Activated T-cell treated with anti-CD3 and anti-CD28 coated beads, Interleukin-2, amount 50 U/mL, for 72 hours (primary cell): ENCODE results near the gene TIAM1. TPM values are rescaled to one million over a fixed set of nuclear protein-coding genes. Genes with fewer than 3 reads are reported as not detected.

ENCODE experiments used
- ATAC-seq, 2 donors: fragments of 150-1000 bp; cut with Tn5 transposase; replicated peaks in 1 of 2; 2 replicates each; pipeline ENCODE4 v1.10.0; 2021; ENCODE audit warnings: moderate library complexity in 2 of 2, mild to moderate bottlenecking in 1 of 2
- DNase-seq, 2 donors: peaks; one replicate each; pipeline ENCODE4 v3.0.0; 2021 to 2022; ENCODE audit warnings: mixed read lengths in 1 of 2
- H3K27ac Mint-ChIP-seq: one replicate; pipeline ENCODE4 v1.8.0; 2022; ENCODE audit warnings: mild to moderate bottlenecking, moderate library complexity, mixed read lengths
- H3K27me3 Mint-ChIP-seq: one replicate; pipeline ENCODE4 v1.8.0; 2022; ENCODE audit warnings: low read depth, mixed read lengths
- H3K36me3 Mint-ChIP-seq, 2 donors: one replicate each; pipeline ENCODE4 v1.8.0; 2022; ENCODE audit warnings: mixed read lengths in 2 of 2, mild to moderate bottlenecking in 1 of 2; ENCODE audit not compliant: insufficient read depth in 2 of 2
- H3K4me1 Mint-ChIP-seq: one replicate; pipeline ENCODE4 v1.8.0; 2022; ENCODE audit warnings: low read depth, mixed read lengths
- H3K4me3 Mint-ChIP-seq, 2 donors: one replicate each; pipeline ENCODE4 v1.8.0; 2022; ENCODE audit warnings: mild to moderate bottlenecking in 2 of 2, mixed read lengths in 2 of 2, moderate library complexity in 2 of 2
- H3K9me3 Mint-ChIP-seq, 2 donors: one replicate each; pipeline ENCODE4 v1.8.0; 2022; ENCODE audit warnings: mixed read lengths in 2 of 2
- total RNA-seq, 2 donors: library from RNA; stranded (reverse); gene quantifications; one replicate each; pipeline ENCODE4 v1.2.3, GENCODE V29; 2022

Gene TIAM1
- total RNA-seq, 2 donors from 2014 or later: 62.2 to 63.7 TPM

DNA sequence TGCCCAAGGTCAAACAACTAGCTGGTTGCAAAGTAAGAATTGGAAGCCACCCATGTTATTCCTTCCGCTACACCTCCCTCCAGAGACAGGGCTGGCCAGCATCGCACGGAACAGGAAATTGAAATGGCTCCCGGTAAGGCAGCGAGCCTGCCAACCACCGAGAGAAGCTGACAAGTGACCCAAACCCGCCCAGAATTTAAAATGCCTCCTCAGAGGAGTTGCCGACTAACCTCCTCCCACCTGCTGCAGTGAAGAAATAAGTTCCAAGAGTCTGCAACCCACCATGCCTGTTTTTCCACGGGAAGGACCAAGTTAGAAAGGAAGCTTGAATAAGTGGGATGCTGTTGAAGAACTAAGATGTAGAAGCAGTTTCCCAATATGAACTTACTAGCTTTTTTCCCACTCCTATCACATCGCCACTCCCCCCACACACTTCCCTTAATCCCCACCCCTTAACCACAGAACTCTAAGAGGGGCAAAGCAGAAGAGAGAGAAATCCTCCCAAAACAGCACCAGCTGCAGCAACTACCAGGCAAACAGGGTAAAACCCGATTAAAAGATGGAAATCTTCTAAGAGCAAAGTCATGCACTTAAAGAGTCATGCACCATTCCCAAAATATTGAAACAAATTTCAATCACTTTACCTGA, 78.6 kb downstream of the TIAM1 start:
- no peak for ATAC-seq
- H3K4me1 Mint-ChIP-seq: peaks cover 45% of the 10 kb centered on the region
- peak overlapping the region; percentile 24 to 46 for H3K4me3 Mint-ChIP-seq
- peaks cover 4 to 25% of the 10 kb centered on the region in 2 donors for H3K36me3 Mint-ChIP-seq
- no peaks in the 10 kb centered on the region for H3K9me3 Mint-ChIP-seq
- no peak for DNase-seq
- H3K27me3 Mint-ChIP-seq: no peaks in the 10 kb centered on the region
- H3K27ac Mint-ChIP-seq: no peak overlapping the region

DNA sequence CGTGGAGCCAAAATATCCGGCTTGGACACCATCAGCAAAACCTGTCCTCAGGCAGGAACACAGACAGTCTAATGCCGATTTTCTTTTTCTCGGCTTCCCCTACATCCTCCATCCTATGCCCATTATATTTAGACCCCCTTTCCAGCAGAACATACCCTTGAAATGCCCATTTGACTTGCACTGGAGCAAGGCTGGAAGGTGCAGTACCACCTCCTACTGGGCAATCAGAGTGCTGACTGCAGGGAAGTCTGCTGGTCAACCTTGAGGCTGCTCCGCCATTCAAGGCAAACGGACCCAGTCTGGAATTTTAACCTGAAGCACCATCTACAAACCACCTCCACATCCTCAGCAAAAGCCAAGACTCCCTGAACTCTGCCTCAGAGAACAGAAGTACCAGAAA, 79.5 kb downstream of the TIAM1 start:
- Mint-ChIP-seq H3K9me3 (no peaks in the 10 kb centered on the region), H3K27ac (no peak overlapping the region), H3K36me3 (peaks cover 4 to 24% of the 10 kb centered on the region in 2 donors), H3K4me1 (peaks cover 39% of the 10 kb centered on the region), H3K27me3 (no peaks in the 10 kb centered on the region), H3K4me3 (no peak overlapping the region)
- DNase-seq: no peak
- ATAC-seq: no peak

DNA sequence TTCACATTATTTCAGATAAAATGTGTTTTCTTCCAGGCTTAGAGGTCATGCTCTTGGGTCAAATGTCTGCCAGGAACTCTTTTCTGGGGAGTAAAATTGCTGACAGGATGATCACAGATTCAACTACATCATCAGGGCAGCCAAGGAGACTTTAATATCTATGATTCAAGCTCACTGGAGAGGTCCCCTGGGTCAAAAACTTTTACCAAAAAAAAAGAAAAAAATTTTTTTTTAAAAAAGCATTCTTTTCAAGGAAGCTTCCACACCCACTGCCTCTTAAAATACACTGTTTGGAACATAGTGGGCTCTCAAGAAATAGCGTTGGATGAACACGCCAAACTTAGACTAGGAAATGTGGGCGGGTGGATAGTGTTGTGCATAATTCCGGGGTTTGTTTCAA, 81.3 kb downstream of the TIAM1 start:
- no peaks in the 10 kb centered on the region for H3K27me3 Mint-ChIP-seq
- H3K4me3 Mint-ChIP-seq: no peak overlapping the region
- ATAC-seq (no peak), DNase-seq (no peak)
- H3K36me3 Mint-ChIP-seq: peaks cover 4 to 20% of the 10 kb centered on the region in 2 donors
- H3K4me1 Mint-ChIP-seq: peaks cover 26% of the 10 kb centered on the region
- no peak overlapping the region for H3K27ac Mint-ChIP-seq
- H3K9me3 Mint-ChIP-seq: no peaks in the 10 kb centered on the region

DNA sequence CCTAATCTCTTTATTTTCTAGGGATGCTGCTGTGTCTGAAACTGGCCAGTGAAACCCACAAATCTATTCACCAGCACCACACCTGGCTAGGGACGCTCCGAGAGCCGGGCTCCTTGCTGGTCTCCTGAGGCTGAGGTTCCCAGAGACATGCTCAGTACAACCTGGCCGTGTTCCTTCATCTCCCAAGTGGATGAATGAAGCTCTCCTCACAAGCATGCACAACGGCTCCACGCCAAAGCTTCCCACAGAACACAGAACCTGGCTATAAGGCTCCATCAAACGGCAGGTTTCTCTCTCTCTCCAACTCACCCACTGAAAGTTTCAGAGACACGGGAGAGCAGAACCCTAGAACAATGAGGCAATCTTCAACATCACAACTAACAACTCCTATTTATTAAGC, 82.3 kb downstream of the TIAM1 start:
- Mint-ChIP-seq H3K27ac (no peak overlapping the region), H3K27me3 (no peaks in the 10 kb centered on the region), H3K4me1 (peaks cover 21% of the 10 kb centered on the region), H3K36me3 (peaks cover 4 to 19% of the 10 kb centered on the region in 2 donors), H3K4me3 (no peak overlapping the region), H3K9me3 (no peaks in the 10 kb centered on the region)
- ATAC-seq: no peak
- DNase-seq: no peak

DNA sequence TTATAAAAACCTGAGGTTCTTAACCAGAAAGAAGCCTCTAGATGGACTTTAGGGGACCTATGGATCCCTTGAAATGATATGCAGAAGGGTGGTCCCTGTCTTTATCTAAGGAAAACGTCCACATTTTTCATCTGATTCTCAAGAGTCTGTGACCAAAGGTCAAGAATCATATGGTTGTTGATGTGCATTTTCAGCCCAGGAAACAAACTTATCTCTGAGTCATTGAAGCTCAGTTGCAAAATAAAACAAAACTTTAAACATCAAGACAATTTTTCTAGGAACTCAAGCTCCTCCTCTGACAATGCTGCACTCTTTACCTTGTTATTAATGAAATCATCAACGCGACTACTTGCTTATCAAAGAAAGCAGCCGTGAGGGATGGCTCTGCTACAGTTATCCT, 83.3 kb downstream of the TIAM1 start:
- no peak overlapping the region for H3K4me3 Mint-ChIP-seq
- H3K36me3 Mint-ChIP-seq: peaks cover 0 to 9% of the 10 kb centered on the region in 2 donors
- peaks cover 12% of the 10 kb centered on the region for H3K4me1 Mint-ChIP-seq
- no peaks in the 10 kb centered on the region for H3K27me3 Mint-ChIP-seq
- no peak overlapping the region for H3K27ac Mint-ChIP-seq
- DNase-seq (no peak), ATAC-seq (no peak)
- no peaks in the 10 kb centered on the region for H3K9me3 Mint-ChIP-seq

DNA sequence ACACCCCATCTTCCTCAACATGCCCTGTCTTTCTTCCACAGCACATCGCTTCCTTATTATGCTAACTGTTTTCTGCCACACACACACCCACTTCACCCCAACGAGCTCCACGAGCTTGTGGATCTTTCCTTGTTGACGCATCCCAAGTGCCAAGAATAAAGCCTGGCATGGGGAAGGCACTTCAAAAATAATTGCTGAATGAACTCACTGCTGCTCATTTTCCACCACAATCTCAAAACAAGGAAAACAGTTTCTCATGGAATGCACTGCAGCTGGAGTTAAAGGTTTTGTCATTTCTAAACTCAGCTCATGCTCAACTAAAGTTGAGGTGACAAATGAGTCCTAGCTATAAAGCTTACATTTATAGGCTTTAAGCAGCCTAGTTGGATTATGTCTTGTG, 86.0 kb downstream of the TIAM1 start:
- no peaks in the 10 kb centered on the region for H3K9me3 Mint-ChIP-seq
- ATAC-seq: no peak
- H3K27ac Mint-ChIP-seq: peak overlapping the region; percentile 25
- no peak for DNase-seq
- H3K27me3 Mint-ChIP-seq: no peaks in the 10 kb centered on the region
- H3K4me3 Mint-ChIP-seq: no peak overlapping the region
- H3K4me1 Mint-ChIP-seq: no peaks in the 10 kb centered on the region
- no peaks in the 10 kb centered on the region for H3K36me3 Mint-ChIP-seq

DNA sequence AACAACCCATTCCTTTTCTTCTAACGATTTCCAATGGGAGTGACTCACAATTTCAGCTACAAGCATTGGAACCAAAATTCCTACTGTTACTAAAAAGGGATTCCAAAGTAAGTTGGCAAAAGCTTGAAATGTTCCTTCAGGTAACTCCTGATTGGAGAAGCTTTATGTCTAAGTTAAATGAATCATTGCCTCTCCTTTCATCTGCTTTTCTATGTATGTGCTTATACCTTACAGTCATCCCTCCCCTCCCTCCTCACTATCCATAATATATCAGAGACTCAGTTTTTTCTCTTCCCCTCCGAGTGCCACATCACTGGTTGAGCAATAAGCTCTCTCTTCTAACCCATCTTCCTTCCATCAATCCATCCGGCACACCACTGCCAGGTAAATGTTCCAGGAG, 86.8 kb downstream of the TIAM1 start:
- H3K27ac Mint-ChIP-seq: no peak overlapping the region
- no peaks in the 10 kb centered on the region for H3K36me3 Mint-ChIP-seq
- H3K27me3 Mint-ChIP-seq: no peaks in the 10 kb centered on the region
- DNase-seq (no peak), ATAC-seq (no peak)
- no peak overlapping the region for H3K4me3 Mint-ChIP-seq
- no peaks in the 10 kb centered on the region for H3K4me1 Mint-ChIP-seq
- H3K9me3 Mint-ChIP-seq: no peaks in the 10 kb centered on the region

DNA sequence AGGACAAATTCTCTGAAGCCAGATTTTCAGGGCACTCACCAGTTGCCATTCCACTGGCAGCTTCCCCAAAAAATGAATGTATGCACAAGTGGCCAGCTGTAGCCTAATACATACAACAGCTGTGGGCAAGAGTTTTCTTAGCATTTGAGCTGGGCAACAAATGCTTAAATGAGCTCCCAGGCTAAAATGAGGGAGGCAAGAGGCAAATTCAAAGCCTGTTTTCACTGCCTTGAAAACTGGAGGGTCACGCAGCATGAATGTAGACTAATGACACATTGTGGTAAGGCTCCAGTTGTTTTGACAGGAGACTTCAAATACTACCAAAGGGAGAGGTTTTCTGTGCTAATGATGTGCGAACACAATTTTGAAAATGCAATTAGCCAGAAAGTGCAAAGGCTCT, 88.2 kb downstream of the TIAM1 start:
- H3K4me3 Mint-ChIP-seq: no peak overlapping the region
- no peaks in the 10 kb centered on the region for H3K9me3 Mint-ChIP-seq
- ATAC-seq (no peak), DNase-seq (no peak)
- no peaks in the 10 kb centered on the region for H3K4me1 Mint-ChIP-seq
- H3K27me3 Mint-ChIP-seq: no peaks in the 10 kb centered on the region
- no peak overlapping the region for H3K27ac Mint-ChIP-seq
- peaks cover 0 to 1% of the 10 kb centered on the region in 2 donors for H3K36me3 Mint-ChIP-seq

DNA sequence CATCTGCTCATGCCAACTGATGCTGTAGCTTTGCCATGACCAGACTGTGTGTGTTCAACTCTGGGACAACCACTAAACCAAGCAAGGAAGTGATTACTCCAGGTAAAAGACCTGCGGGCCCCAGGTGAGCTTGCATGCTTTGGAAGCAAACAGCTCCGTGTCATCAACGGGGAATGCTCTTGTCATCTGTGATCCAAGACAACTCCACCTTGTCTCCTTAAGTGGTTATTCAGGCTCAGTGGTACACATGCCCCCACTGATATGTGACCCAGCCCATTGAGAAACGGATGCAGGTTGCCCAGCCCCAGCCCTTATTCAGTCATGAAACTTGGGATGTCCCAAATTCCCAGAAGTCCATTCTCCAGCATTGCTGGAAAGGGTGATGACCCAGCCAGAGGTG, 89.0 kb downstream of the TIAM1 start:
- H3K27me3 Mint-ChIP-seq: no peaks in the 10 kb centered on the region
- DNase-seq (no peak), ATAC-seq (no peak)
- H3K36me3 Mint-ChIP-seq: peaks cover 0 to 5% of the 10 kb centered on the region in 2 donors
- H3K9me3 Mint-ChIP-seq: no peaks in the 10 kb centered on the region
- no peaks in the 10 kb centered on the region for H3K4me1 Mint-ChIP-seq
- H3K4me3 Mint-ChIP-seq: no peak overlapping the region
- no peak overlapping the region for H3K27ac Mint-ChIP-seq

DNA sequence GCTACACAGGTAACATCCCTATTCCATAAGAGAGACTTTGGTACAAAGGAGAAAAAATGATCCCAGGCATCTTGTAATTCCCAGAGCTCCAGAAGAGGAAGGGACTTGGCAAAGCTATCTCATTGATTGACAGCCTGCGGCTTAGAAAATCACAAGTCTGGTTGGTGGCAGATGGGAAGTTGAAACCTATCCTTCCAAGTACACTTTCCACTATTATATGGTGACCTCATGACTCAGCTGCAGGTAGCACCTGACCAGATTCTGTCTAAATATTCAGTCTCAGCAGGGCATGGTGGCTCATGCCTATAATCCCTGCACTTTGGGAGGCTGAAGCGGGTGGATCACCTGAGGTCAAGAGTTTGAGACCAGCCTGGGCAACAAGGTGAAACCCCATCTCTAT, 89.9 kb downstream of the TIAM1 start:
- Mint-ChIP-seq H3K4me1 (no peaks in the 10 kb centered on the region), H3K36me3 (peaks cover 0 to 10% of the 10 kb centered on the region in 2 donors), H3K9me3 (no peaks in the 10 kb centered on the region), H3K27ac (no peak overlapping the region), H3K27me3 (no peaks in the 10 kb centered on the region), H3K4me3 (no peak overlapping the region)
- DNase-seq: no peak
- ATAC-seq: no peak

DNA sequence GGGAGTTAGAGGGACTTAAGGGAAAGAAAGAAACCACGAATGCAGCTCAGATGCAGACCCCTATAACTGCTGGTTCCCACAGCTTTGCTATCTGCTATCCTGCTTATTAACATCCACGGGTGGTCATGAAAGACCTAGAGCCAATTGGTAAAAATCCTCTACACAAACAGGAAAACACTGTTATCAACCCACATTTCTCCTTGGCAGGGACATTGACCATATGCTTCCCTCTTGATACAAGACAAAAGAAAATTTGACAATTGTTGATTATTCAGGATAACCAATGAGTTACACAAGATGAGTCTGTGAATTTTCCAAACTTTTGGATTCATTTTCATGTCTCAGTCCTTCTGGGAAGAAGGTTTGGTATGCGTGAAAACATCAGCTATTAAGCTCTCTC, 90.4 kb downstream of the TIAM1 start:
- H3K27me3 Mint-ChIP-seq: no peaks in the 10 kb centered on the region
- ATAC-seq (no peak), DNase-seq (no peak)
- H3K9me3 Mint-ChIP-seq: no peaks in the 10 kb centered on the region
- no peak overlapping the region for H3K27ac Mint-ChIP-seq
- no peaks in the 10 kb centered on the region for H3K4me1 Mint-ChIP-seq
- peaks cover 0 to 14% of the 10 kb centered on the region in 2 donors for H3K36me3 Mint-ChIP-seq
- no peak overlapping the region for H3K4me3 Mint-ChIP-seq

DNA sequence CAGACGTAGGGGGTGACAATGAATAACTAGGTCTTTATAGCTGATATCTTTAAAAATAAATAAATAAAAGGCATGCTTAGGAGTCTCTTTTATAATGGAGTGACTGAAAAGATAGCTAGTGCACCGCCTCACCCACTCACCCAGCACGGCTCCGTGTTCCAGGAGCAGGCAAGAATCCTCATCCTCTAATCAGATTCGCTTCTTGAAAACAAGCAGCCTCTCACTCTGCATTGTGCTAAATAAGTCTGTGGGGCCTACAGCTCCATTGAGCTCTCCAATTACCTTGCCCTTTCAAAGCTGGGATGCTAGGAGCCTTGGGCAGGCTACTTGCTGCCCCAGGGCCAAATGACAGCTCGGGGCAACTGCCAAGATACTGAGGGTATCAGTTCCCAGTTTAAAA, 91.5 kb downstream of the TIAM1 start:
- ATAC-seq (no peak), DNase-seq (no peak)
- Mint-ChIP-seq H3K27me3 (no peaks in the 10 kb centered on the region), H3K27ac (no peak overlapping the region), H3K4me3 (no peak overlapping the region), H3K4me1 (no peaks in the 10 kb centered on the region), H3K9me3 (no peaks in the 10 kb centered on the region), H3K36me3 (peaks cover 0 to 18% of the 10 kb centered on the region in 2 donors)

DNA sequence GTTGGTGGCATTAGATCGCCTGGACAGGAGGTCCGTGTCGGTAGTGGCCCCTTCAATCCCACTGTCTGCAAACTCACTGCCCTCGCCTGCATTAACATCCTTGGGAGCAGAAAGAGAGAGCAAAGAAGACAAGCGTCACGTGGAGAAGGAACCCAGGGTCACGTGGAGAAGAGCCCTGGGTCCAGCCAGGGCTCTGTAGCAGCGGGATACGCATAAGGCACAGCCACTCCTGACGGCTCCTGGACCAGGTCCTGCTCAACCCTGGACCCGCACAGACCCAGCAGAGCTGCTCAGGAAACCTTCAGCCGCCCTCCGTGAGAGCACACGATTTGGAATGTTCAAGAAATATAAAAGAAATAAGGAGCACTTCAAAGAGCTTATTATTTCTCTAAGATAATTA, 92.0 kb downstream of the TIAM1 start:
- H3K4me3 Mint-ChIP-seq: no peak overlapping the region
- H3K9me3 Mint-ChIP-seq: no peaks in the 10 kb centered on the region
- no peak overlapping the region for H3K27ac Mint-ChIP-seq
- no peaks in the 10 kb centered on the region for H3K27me3 Mint-ChIP-seq
- ATAC-seq (no peak), DNase-seq (no peak)
- peaks cover 0 to 18% of the 10 kb centered on the region in 2 donors for H3K36me3 Mint-ChIP-seq
- no peaks in the 10 kb centered on the region for H3K4me1 Mint-ChIP-seq

DNA sequence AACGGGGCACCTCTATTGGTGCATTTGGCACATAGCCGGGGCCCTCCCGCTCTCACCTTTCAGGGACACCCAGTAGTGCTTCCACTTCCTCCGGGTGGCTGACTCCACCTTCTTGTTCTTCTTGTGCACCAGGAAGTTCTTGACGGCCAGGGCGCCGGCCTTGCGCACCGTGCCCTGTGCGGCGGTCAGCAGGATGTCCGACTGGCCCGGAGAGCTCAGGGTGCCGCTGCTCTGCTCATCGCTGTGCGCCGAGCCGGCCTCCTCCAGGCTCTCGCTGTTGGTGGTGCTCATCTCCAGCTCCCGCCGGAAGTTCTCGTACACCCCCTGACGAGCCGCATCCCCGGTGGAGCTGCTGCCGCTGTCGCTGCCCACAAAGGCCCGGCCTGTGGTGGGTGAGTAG, 92.4 kb downstream of the TIAM1 start:
- ATAC-seq: no peak
- Mint-ChIP-seq H3K4me3 (no peak overlapping the region), H3K36me3 (peaks cover under 1 to 18% of the 10 kb centered on the region in 2 donors), H3K27me3 (no peaks in the 10 kb centered on the region), H3K4me1 (no peaks in the 10 kb centered on the region), H3K9me3 (peaks cover 0 to under 1% of the 10 kb centered on the region in 2 donors), H3K27ac (no peak overlapping the region)
- no peak for DNase-seq
